Measurements from ENCODE around the gene MPEG1.

DNA sequence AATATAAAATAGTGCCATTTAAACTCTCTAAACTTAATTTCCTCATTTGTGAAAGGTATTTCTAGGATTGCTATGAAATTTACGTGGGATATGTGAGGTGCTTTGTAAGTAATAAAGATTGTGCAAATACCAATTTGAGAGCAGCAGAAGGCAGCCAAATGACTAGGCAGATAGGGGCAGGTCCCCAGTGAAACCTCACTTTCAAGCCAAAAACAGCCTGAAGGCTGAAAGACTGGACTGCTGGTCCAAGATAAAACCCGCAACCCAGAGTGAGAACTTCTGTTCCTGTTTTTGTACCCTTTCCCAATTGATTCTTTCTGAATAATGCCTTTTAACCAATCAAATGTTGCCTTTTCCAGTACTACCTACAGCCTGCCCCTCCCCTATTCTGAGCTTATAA lies 33.6 kb downstream of the MPEG1 start:
- TF ChIP-seq POLR2A (IDR thresholded peaks at IDR 0.05) = no peak
- TF ChIP-seq POLR2AphosphoS5 (IDR thresholded peaks at IDR 0.05) = no peak
- TF ChIP-seq CTCF (IDR thresholded peaks at IDR 0.05) = no peak
- TF ChIP-seq EP300 (IDR thresholded peaks at IDR 0.05) = no peak
